Amniotic epithelial cell (primary cell): ENCODE measurements around the gene DEFB131B.
"Not testable (repeated sequence)": the region's sequence is repeated elsewhere in the genome, so short reads cannot be mapped to it uniquely, and the experiment has no call there.

Experiments
- DNase-seq: peaks from one replicate; pipeline ENCODE4 v3.0.0-alpha.2; 2010; ENCODE audit warnings: low read depth

Gene DEFB131B

GRCh38 chr11:71911321-71911985 lies 33.2 kb downstream of the DEFB131B start:
- not testable (repeated sequence) for DNase-seq

GRCh38 chr11:71911986-71912340 lies 33.7 kb downstream of the DEFB131B start:
- DNase-seq: not testable (repeated sequence)

GRCh38 chr11:71913756-71914526 lies 35.7 kb downstream of the DEFB131B start:
- peak; percentile 16 for DNase-seq

- DNase-seq: no peak
Observed at GRCh38 chr11:71914617-71915189, 36.5 kb downstream of the DEFB131B start.

- no peak for DNase-seq
Observed at GRCh38 chr11:71917646-71918140, 39.4 kb downstream of the DEFB131B start.

- DNase-seq: peak; percentile 88
Observed at GRCh38 chr11:71927820-71928736, 49.8 kb downstream of the DEFB131B start, which contains the start of gene XNDC1N. TSS of gene XNDC1N (minus strand) at chr11:71928594. CDS start at chr11:71923353, 5,241 bp downstream.

GRCh38 chr11:71928737-71929443 lies 50.6 kb downstream of the DEFB131B start, which contains the start of gene RNF121:
TSS of gene RNF121 (plus strand) at chr11:71929046. CDS start at chr11:71929062, 16 bp downstream.
- DNase-seq: peak; percentile 93

- no peak for DNase-seq
Observed at GRCh38 chr11:71929491-71929890, 51.2 kb downstream of the DEFB131B start.

- no peak for DNase-seq
Observed at GRCh38 chr11:71930556-71931244, 52.4 kb downstream of the DEFB131B start.

- DNase-seq: no peak
Observed at GRCh38 chr11:71931245-71931602, 53.0 kb downstream of the DEFB131B start.

- DNase-seq: no peak
Observed at GRCh38 chr11:71933141-71933933, 55.1 kb downstream of the DEFB131B start.
